HG03139 (cell line): ENCODE measurements around the gene SETD4.

Source experiments
- ATAC-seq: cut with Tn5 transposase; IDR thresholded peaks from one replicate; pipeline ENCODE4 v1.9.1; 2021; ENCODE audit not compliant: unreplicated experiment

SETD4 gene

GRCh38 chr21:36015045-36015444 lies 45.3 kb downstream of the SETD4 start:
- no peak for ATAC-seq

DNA sequence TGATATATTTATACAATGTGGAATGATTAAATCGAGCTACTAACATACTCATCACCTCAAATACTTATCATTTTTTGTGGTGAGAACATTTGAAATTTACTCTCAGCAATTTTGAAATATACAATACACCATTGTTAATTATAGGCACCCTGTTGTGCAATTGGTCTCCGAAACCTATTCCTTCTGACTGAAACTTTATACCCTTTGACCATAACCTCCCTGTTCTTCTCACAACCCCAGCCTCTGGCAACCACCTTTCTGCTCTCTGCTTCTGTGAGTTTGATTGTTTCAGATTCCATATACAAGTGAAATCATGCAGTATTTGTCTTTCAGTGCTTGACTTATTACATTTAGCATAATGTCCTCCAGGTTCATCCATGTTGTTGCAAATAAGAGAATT lies 49.5 kb downstream of the SETD4 start:
- no peak for ATAC-seq

GRCh38 chr21:36008505-36008904 lies 51.8 kb downstream of the SETD4 start:
- no peak for ATAC-seq

- ATAC-seq: no peak
Measured at GRCh38 chr21:36005879-36006400, 54.4 kb downstream of the SETD4 start.

GRCh38 chr21:36005018-36005417 lies 55.3 kb downstream of the SETD4 start:
- no peak for ATAC-seq

- no peak for ATAC-seq
Measured at GRCh38 chr21:36004441-36004840, 55.9 kb downstream of the SETD4 start.

- ATAC-seq: no peak
Measured at GRCh38 chr21:36003776-36004175, 56.5 kb downstream of the SETD4 start.

- ATAC-seq: no peak
Measured at GRCh38 chr21:35996217-35996616, 64.1 kb downstream of the SETD4 start.

DNA sequence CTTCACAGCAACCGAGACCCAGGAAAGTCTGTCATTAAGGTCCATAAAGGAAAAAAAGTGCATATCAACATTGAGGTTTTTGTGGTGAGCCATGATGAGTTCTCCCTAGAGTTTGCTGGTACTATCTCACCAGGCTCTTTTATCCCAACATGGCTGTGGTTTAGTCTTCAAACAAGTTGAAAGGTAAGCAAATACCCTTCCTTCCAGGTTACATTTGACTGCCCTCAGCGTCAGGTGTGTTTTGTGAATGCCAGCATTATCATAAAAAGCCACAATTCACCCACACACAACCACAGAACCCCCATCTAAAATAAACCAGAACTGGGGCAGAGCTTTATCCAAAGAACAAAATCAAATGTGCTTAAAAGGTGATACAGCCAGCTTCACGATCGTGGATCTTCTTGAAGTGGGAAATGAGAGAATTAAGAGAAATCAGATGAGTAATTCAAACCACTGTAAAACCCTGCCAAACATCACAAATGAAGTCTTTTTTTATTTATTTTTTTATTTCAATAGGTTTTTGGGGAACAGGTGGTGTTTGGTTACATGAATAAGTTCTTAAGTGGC lies 64.7 kb downstream of the SETD4 start:
- ATAC-seq: no peak

GRCh38 chr21:35994613-35995012 lies 65.7 kb downstream of the SETD4 start:
- ATAC-seq: no peak

DNA sequence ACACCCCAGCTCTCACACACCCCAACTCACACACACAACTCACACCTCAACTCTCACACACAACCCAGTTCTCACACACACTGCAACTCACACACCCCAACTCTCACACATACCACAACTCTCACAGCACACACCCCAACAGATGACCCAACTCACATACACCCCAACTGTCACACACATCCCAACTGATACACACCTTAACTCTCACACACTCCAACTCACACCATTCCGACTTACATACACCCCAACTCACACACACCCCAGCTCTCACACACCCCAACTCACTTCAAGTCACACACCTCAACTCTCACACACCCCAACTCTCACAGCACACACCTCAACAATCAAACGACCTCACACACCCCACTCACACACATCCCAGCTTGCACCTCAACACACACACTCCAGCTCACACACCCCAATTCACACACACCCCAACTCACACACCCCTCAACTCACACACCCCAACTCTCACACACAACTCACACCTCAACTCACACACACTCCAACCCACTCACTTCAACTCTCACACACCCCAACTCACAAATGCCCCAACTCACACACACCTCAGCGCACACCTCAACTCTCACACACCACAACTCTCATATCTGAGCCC lies 66.3 kb downstream of the SETD4 start:
- ATAC-seq: no peak

DNA sequence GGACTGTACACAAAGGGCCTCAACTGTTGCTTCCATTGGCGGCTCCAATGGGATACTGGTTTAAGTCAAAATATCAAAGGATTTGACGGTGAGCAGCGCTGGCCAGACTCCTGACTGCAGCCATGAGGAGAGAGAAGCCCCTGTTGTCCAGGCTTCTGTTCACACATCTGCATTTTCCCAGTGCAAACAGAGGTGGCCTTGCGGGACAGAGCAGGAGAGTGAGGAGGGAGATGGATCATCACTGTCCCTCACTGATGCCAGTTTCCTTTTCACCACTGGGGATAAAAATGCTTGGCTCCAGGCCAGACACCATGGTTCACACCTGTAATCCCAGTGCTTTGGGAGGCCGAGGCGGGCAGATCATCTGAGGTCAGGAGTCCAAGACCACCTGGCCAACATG lies 69.2 kb downstream of the SETD4 start:
- ATAC-seq: no peak

- no peak for ATAC-seq
Measured at GRCh38 chr21:35990609-35991008, 69.7 kb downstream of the SETD4 start.

DNA sequence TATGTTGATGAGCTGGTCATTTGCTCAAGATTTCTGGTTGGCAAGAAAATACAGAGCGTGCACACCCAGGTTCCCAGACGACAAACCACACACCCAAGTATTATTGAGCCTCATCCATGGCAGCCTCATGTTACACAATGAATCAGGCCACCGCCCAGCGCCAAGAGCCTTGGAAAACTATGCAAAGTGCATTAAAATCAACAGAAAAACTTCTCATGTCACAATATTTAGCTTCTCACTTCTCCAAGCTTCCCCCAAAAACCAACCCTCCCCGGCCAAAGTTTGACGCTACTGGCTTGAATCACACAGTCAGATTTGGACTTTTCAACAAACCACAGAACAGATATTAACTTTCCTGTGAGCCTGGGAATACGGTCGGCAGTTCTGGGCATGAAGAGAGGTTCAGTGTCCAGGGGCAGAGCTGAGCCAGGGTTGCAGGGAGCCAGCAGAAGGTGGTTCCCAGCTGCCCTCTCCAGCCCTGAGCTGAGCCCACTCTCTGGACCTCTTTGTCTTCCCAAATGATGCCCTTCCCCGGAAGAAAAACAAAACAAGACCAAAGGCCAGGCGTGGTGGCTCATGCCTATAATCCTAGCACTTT lies 71.1 kb downstream of the SETD4 start:
- ATAC-seq: no peak

DNA sequence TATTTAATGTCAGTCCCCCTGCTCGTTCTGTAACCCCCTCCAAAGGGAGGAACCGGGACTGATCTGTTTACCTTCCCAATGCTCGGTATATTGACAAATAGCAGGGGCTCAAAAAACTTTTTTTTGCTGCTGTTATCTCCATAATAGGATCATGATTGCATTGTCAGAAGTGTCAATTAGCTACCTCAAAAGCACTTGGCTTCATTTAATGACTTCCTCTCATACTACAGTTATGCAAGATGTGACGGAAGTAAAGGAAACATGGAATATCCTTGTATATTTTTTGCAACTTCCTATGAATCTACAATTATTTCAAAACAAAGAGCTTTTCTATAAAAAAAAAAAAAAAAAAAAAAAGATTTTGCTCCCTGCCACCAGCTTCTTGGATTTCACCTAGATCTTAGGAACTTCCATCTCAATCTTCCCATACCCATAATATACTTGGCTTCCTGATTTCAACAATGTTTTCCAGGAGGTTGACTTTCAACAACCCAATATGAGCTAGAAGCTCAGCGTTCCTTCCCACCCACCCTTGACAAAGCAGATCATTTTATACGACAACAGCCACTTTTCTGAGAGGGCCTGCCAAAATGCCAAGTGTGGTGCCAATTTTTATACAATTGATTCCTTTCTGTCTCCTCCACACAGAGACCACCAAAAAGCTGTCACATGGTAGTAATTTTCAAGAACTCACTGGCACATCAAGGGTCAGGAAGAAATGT lies 71.7 kb downstream of the SETD4 start:
- no peak for ATAC-seq

GRCh38 chr21:35987475-35987874 lies 72.9 kb downstream of the SETD4 start:
- ATAC-seq: no peak

DNA sequence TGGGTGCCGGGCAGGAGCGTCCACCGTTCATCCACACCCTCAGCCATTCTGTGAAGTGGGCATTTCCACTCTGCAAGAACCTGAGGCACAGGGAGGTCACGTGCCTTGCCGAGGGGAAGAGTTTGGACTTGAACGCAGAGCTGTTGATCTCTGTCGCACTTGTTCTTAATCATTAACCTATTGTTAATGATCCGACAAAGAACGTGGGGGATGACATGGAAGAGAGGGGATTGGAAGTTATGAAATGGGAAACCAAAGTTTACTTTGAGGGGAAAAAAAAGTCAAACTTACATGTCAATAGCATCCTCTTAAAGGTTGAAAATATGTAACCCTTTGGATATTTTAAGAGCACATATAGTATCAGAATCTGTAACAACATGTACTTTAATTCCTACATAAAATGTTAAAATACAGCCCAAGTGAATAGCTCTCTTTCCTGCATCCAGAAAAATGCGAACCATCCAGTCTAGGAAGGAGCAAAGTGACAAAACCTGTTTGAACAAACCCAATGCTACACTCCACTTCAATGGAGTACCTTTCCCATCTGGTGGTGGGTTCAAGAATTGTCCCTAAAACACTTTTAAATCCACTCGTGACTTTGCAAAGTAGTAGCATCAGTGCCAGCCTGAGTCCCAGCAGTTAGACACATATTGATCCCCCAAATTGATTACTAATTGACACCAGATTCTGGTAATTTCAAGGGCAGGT lies 75.5 kb downstream of the SETD4 start:
- ATAC-seq: no peak
